ENCODE data around the gene PTPN6. TPM values are rescaled to one million over a fixed set of nuclear protein-coding genes. Genes with fewer than 3 reads are reported as not detected.

Gene PTPN6
- total and polyA plus RNA-seq, 10 of the 15 experiments (the other 5 are each of a cell fraction or from before 2014, with no cell fraction given), result 229 to 457 (median 370) TPM

- 0 out of 2 replicates have a peak, but pooled peaks have one; percentile 17 for TF ChIP-seq NR2C1 (IDR thresholded peaks at IDR 0.05)
- peak; percentile 97 for TF ChIP-seq TAF1 (IDR thresholded peaks at IDR 0.05; ENCODE audit: borderline replicate concordance, low read depth, low read length)
- TF ChIP-seq ZNF384 (IDR thresholded peaks at IDR 0.05; ENCODE audit: borderline replicate concordance, low read depth, low read length), result no peak; the same call in 1 of the 2 replicates
- TF ChIP-seq MXI1 (IDR thresholded peaks at IDR 0.05; ENCODE audit: low read depth, low read length), result no peak; the same call in 1 of the 2 replicates
- no peak for TF ChIP-seq ZSCAN29 (IDR thresholded peaks at IDR 0.05)
- peak; percentile 98 for TF ChIP-seq EED (IDR thresholded peaks at IDR 0.05; ENCODE audit: low read depth)
- TF ChIP-seq BHLHE40 (IDR thresholded peaks at IDR 0.05; ENCODE audit: borderline replicate concordance in 1 of 2, low read depth in 2 of 2, low read length in 1 of 2), result peak; percentile 84 to 87
- peak; percentile 96 for TF ChIP-seq NBN (IDR thresholded peaks at IDR 0.05)
- TF ChIP-seq MEF2B (IDR thresholded peaks at IDR 0.05; ENCODE audit: partially characterized antibody, poor library complexity, severe bottlenecking), result peak; percentile 93
- no peak for TF ChIP-seq SREBF1 (IDR thresholded peaks at IDR 0.05; ENCODE audit: low read length)
- peak; percentile 39; the same call in 1 of the 2 replicates for TF ChIP-seq STAT1 (conservative IDR thresholded peaks at IDR 0.05)
- no peak for TF ChIP-seq ZNF24 (IDR thresholded peaks at IDR 0.05)
- TF ChIP-seq ZNF274 (IDR thresholded peaks at IDR 0.05; ENCODE audit: insufficient read depth, insufficient read length), result no peak
- TF ChIP-seq CHD2 (IDR thresholded peaks at IDR 0.05; ENCODE audit: borderline replicate concordance, low read depth, low read length), result peak; percentile 12; the same call in 1 of the 2 replicates
- peak; percentile 29; the same call in 1 of the 2 replicates for TF ChIP-seq JUNB (IDR thresholded peaks at IDR 0.05)
- TF ChIP-seq BACH1 (IDR thresholded peaks at IDR 0.05; ENCODE audit: borderline replicate concordance), result peak; percentile 29; the same call in 1 of the 2 replicates
- TF ChIP-seq TARDBP (IDR thresholded peaks at IDR 0.05; ENCODE audit: borderline replicate concordance), result no peak
- no peak; the same call in 1 of the 2 replicates for TF ChIP-seq NRF1 (conservative IDR thresholded peaks at IDR 0.05; ENCODE audit: low read depth, low read length)
- no peak for TF ChIP-seq CHD4 (IDR thresholded peaks at IDR 0.05)
- TF ChIP-seq RB1 (IDR thresholded peaks at IDR 0.05; ENCODE audit: borderline replicate concordance), result 0 out of 2 replicates have a peak, but pooled peaks have one; percentile 14
- TF ChIP-seq E2F4 (IDR thresholded peaks at IDR 0.05; ENCODE audit: low read depth, low read length), result no peak
- no peak; the same call in 1 of the 2 replicates for TF ChIP-seq CEBPZ (IDR thresholded peaks at IDR 0.05; ENCODE audit: low read depth, low read length)
- TF ChIP-seq IKZF2 (IDR thresholded peaks at IDR 0.05), result peak; percentile 100
- TF ChIP-seq HDAC2 (IDR thresholded peaks at IDR 0.05), result no peak
- no peak for TF ChIP-seq HDAC6 (IDR thresholded peaks at IDR 0.05; ENCODE audit: unreplicated experiment)
- TF ChIP-seq NFYA (IDR thresholded peaks at IDR 0.05; ENCODE audit: borderline replicate concordance, low read depth, low read length), result no peak
- TF ChIP-seq MTA3 (IDR thresholded peaks at IDR 0.05; ENCODE audit: borderline replicate concordance, low read length), result no peak
- TF ChIP-seq ATF3 (IDR thresholded peaks at IDR 0.05; ENCODE audit: borderline replicate concordance, extremely low read depth, low read depth, low read length), result peak; percentile 52; the same call in 1 of the 2 replicates
Observed at GRCh38 chr12:6953442-6954315, 2.5 kb downstream of the PTPN6 start (continued).

Measured in GM12878 (cell line).